Activated T-helper 9 cell treated with anti-CD3 and anti-CD28 coated beads, Interleukin-2, amount 50 U/mL, for 16 hours (primary cell): ENCODE measurements around the gene SNTN.
"Not testable (repeated sequence)": the region's sequence is repeated elsewhere in the genome, so short reads cannot be mapped to it uniquely, and the experiment has no call there.

Source experiments
- DNase-seq: peaks from one replicate; pipeline ENCODE4 v3.0.0-alpha.2; 2020; ENCODE audit warnings: low read depth

SNTN gene

GRCh38 chr3:63652066-63652725 lies at the start of gene SNTN:
TSS of gene SNTN (plus strand) at chr3:63652675. CDS start at chr3:63652688, 13 bp downstream.
- no peak for DNase-seq

DNA sequence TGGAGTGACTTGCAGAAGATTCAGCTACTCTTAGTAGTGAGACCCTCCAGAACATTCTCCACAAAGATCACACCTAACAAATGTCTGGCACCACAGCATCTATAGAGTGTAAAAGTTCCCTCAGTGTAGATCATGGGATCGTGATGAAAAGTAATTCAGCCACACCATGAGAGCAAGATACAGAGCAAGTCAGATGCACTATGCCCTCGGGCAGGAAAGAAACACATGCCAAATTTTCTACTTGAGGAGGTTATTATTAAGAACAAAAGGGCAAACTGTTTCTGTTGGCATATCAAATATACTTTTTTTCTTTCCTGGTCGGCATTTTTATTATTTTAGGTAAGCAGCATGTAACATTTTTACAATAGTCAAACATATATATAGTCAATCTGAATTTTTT lies 44.8 kb upstream of the SNTN start:
- DNase-seq, result no peak

DNA sequence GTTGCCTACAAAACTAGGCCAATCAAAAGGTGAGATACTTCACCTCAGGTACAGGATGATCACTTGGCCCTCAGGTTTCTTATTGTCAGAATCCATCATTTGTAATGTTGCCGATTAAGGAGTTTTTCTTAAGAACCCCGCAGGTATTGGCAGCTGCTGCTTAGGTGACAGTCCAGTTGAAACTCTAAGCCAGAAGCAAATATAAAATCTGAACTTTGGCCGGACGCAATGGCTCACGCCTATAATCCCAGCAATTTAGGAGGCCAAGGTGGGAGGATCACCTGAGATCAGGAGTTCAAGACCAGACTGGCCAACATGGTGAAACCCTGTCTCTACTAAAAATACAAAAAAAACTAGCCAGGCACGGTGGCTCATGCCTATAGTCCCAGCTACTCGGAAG lies 43.1 kb upstream of the SNTN start:
- DNase-seq, result no peak

- no peak for DNase-seq
These were observed 42.6 kb upstream of the SNTN start for GRCh38 chr3:63609834-63610233.

GRCh38 chr3:63611382-63611781 lies 41.1 kb upstream of the SNTN start:
- DNase-seq, result no peak

- DNase-seq, result no peak
These were observed 38.9 kb upstream of the SNTN start for GRCh38 chr3:63613561-63613960.

DNA sequence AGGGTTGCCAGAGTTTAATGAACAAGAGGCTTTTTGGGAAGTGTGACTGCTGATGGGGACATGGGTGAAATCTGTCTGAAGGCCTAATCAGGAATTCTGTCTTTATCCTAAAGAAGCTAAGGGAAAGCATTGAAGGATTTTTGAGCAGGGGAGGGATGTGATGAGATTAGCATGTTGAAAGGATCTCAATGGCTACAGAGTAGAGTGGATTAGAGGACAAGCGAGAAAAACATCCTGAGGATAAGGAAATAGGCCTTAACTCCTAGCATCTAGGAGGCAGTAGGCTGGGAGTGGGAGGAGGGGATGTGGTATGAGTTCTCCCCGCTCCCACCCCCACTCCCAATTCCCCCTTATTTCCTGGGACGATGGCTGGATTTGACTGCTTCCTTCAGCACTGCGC lies 35.1 kb upstream of the SNTN start:
- DNase-seq, result no peak

- no peak for DNase-seq
These were observed 27.4 kb upstream of the SNTN start for GRCh38 chr3:63624941-63625560.

DNA sequence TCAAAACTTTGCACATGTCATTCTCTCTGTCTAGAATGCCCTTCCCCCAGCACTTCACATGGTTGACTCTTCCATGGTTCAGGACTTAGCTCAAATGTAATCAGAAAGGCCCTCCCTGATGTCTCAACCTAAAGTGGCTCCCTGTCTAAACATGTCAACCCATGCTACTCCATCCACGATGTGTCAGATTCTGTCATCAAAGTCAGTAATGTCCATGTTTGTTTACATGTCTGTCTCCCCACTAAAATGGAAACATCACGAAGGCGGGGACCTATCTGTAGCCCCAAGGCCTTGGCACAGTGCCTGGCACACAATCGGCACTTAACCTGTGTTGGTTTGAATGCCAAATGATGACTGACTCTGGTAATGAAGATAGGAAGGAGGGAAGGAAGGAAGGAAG lies 20.8 kb upstream of the SNTN start:
- DNase-seq, result no peak

DNA sequence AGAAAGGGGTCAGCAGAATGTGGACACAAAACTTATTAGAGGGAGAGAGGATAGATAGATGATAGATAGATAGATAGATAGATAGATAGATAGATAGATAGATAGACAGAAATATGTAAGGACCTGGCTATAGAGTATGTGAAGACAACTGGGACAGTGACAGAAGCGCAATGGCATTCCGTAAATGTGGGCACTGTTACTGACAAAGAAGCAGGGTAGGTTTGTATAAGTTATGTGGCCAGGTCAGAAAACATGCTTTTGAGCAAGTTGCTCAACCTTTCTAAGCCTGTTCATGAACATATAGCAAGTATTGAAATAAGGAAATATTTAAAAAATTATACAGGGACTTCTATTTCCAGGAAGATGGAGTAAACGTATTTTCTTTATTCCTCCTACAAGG lies 17.3 kb upstream of the SNTN start:
- no peak for DNase-seq

DNA sequence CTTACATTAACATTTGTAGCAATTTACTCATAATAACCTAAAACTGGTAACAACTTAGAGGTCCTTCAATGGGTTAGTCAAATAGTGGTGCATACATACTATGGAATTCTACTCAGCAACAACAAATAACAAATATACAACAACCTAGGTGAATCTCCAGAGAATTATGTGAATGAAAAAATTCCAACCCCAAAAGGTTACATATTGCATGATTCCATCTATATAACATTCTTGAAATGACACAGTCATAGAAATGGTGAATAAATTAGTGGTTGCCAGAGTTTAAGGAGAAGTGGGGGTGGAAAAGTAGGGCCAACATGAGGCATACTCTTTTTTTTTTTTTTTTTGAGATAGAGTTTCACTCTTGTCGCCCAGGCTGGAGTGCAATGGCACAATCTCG lies 12.7 kb upstream of the SNTN start:
- no peak for DNase-seq

GRCh38 chr3:63642488-63642887 lies 10.0 kb upstream of the SNTN start:
- DNase-seq, result no peak

DNA sequence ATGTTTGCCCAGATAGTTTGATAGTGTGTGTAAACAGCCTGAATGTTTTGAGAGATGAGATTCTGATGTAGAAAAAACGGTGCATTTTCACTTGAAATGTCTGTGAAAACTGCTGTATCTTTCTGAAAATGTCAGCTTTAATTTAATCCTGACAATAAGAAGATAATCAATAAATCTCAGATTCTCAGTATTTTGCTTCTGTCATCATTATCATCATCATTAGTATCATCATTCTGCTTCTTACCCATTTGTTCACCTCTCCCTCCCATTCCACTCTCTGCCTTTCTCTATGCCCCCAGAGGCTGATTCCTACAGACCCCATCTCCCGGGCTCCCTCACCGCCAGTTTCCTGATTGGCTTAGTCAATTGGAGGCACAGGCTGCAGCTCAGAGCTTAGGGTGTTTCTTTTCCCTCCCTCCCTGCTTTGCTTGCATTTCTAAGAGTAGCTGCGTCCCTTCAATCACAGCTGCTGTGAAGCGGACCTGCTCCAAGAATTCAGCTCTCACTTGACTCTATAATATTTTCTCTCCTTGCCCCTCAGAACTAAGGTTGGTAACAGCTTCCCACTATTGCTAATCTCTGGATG lies 8.2 kb upstream of the SNTN start:
- no peak for DNase-seq

- not testable (repeated sequence) for DNase-seq
These were observed 7.3 kb upstream of the SNTN start for GRCh38 chr3:63644928-63645781.

- no peak for DNase-seq
These were observed 1.7 kb downstream of the SNTN start for GRCh38 chr3:63654211-63654610.

DNA sequence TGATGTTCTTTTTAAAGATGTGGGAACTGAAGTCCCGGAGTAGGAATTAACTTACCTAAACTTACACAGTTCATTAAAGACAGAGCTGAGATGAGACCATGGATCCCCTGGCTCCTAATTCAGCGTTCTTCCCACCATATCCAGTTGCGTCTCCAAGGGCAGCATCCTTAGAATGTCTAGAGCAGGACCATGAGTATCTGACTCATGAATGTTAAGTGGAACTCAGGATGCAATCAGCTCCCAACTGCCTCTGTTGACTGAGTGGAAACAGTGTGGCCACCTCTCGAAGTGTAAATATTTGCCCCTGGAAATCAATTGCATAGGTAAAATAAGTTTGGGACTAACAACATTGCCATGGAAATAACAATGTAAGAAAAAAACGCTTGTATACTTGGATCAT lies 2.5 kb downstream of the SNTN start:
- no peak for DNase-seq

GRCh38 chr3:63655519-63655918 lies 3.0 kb downstream of the SNTN start:
- no peak for DNase-seq

GRCh38 chr3:63656786-63657185 lies 4.3 kb downstream of the SNTN start:
- no peak for DNase-seq

DNA sequence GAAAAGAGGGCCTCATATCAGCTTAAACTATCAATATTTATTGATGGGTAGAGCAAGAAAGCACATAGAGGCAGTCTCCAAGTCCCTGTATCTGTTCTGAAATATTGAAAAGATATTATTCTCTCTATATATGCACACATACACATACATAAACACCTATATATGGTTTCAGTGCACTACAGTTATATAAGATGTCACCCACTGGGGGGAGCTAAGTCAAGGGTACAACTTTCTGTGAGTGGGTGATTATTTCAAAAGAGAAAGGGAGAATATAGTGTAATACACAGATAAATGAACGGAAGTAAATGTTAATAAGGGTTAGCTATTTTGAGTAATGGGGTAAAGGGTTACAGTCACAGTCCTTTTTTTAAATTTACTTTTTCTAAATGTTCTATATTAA lies 8.8 kb downstream of the SNTN start:
- DNase-seq, result no peak

DNA sequence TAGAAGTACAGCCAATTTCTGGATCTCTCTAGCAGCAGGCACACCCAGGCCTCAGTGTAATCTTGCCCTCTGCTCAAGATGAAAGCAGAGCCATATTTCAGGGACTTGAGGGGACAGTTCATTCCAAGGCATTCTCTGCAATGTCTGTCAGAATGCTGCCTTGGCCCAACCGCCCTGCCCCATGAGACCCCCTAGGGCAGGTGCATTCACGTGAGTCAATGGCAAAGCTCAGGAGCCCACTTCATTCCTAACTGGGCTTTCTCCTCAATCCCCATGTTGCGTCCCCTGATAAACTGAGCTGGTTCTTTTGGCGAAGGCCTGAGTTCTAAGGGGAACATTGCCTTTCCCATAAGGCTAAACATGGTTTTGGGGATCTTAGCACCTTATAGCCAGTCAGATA lies 9.5 kb downstream of the SNTN start:
- DNase-seq, result no peak

DNA sequence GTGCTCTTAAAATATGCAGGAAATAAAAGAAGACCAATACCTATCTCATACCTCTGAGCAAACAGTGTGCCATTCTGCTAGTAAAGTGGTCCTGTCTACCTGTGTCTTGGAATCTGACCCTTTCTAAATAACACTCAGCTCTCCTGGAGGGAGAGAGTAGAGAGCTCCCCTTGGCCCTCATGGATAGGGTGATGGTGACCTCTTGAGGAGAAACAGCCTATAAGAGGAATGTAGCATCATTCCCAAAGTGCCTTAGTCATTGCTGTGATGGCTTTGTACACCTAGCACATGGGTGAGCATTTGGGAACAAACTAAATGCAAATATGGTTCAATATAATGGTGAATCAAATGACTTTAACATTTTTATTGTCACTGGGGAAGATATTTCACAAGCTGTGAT lies 10.0 kb downstream of the SNTN start:
- no peak for DNase-seq

GRCh38 chr3:63670544-63670943 lies 18.1 kb downstream of the SNTN start:
- no peak for DNase-seq

- no peak for DNase-seq
These were observed 20.6 kb downstream of the SNTN start for GRCh38 chr3:63673111-63673510.
